Endothelial cell of umbilical vein (primary cell): Measurements from ENCODE around the gene PPM1J. TPM values are rescaled to one million over a fixed set of nuclear protein-coding genes. Genes with fewer than 3 reads are reported as not detected.

Experiments used
- BruUV-seq: library from RNA; stranded (reverse); fragments of 400-500 nt; replicated peaks from 2 replicates; lab custom pipeline; 2021; lab: Mats Ljungman, UMichigan
- CTCF ChIA-PET: fragments of 300-600, 350-600 bp; sonication (Branson Sonifier 250); formaldehyde crosslinking; loops from one replicate; lab custom pipeline; 2021; ENCODE audit warnings: antibody characterized with exemption, inconsistent platforms; lab: Charles Lee
- POLR2A ChIA-PET: fragments of 300-600, 350-600 bp; sonication (Branson Sonifier 250); formaldehyde crosslinking; loops from one replicate; lab custom pipeline; 2021; ENCODE audit warnings: antibody characterized with exemption, inconsistent platforms; lab: Charles Lee
- DNase-seq: peaks from one replicate; pipeline ENCODE4 v3.0.0-alpha.2; 2011; ENCODE audit warnings: low read depth, low spot score
- FAIRE-seq: peaks from 2 replicates; lab custom pipeline; 2011; peaks lifted over from hg19 to GRCh38; lab: Jason Lieb, UNC
- H2AFZ ChIP-seq: 2 replicates; pipeline ENCODE4 v1.6.0; 2012; ENCODE audit warnings: low read depth, low read length, control low read depth, inconsistent platforms
- H3K27ac ChIP-seq: 2 replicates; pipeline ENCODE4 v1.5.1; 2011; ENCODE audit warnings: low read depth, mild to moderate bottlenecking, control low read depth, low read length, moderate library complexity; ENCODE audit not compliant: insufficient read depth
- H3K27me3 ChIP-seq, 2 experiments: 2 replicates each; pipeline versions ENCODE4 v1.6.0 to v1.6.1; 2011; ENCODE audit warnings: low read length in 2 of 2, mixed read lengths in 1 of 2; ENCODE audit not compliant: control insufficient read depth in 2 of 2, insufficient read depth in 2 of 2
- H3K36me3 ChIP-seq, 2 experiments: 2 replicates in 1 of 2; 3 replicates in 1 of 2; pipeline ENCODE4 v1.5.1; 2011; ENCODE audit warnings: low read length in 2 of 2, mild to moderate bottlenecking in 1 of 2, moderate library complexity in 1 of 2; ENCODE audit not compliant: control insufficient read depth in 2 of 2, insufficient read depth in 2 of 2; ENCODE audit errors: extremely low read depth in 1 of 2
- H3K4me1 ChIP-seq: 3 replicates; pipeline ENCODE4 v1.5.1; 2011; ENCODE audit warnings: mild to moderate bottlenecking, low read length; ENCODE audit not compliant: control insufficient read depth, insufficient read depth; ENCODE audit errors: extremely low read depth
- H3K4me2 ChIP-seq: 2 replicates; pipeline ENCODE4 v1.6.1; 2011; ENCODE audit warnings: low read length, control low read depth, mixed read lengths; ENCODE audit not compliant: insufficient read depth
- H3K4me3 ChIP-seq, 3 experiments: fragments of 200-600 bp in 1 of 3; sonication (generic), shearing (Covaris generic) in 1 of 3; replicated peaks in 1 of 3; 2 replicates each; pipeline ENCODE4 v1.5.1; 2011 to 2016; ENCODE audit warnings: control low read depth in 3 of 3, low read length in 3 of 3, mild to moderate bottlenecking in 2 of 3, inconsistent platforms in 1 of 3, low read depth in 1 of 3, moderate library complexity in 1 of 3; ENCODE audit not compliant: insufficient read depth in 1 of 3
- H3K79me2 ChIP-seq: 2 replicates; pipeline ENCODE4 v1.6.0; 2012; ENCODE audit warnings: low read length, inconsistent platforms; ENCODE audit not compliant: control insufficient read depth, insufficient read depth
- H3K9ac ChIP-seq: replicated peaks from 2 replicates; pipeline ENCODE3; 2011; ENCODE audit warnings: low read length, control low read depth; ENCODE audit not compliant: insufficient read depth; ENCODE audit errors: extremely low read depth
- H3K9me1 ChIP-seq: replicated peaks from 3 replicates; pipeline ENCODE4 v1.6.0; 2011; ENCODE audit warnings: mild to moderate bottlenecking, low read length; ENCODE audit not compliant: control insufficient read depth, insufficient read depth; ENCODE audit errors: extremely low read depth
- H3K9me3 ChIP-seq: replicated peaks from 2 replicates; pipeline ENCODE4 v1.5.1; 2012; ENCODE audit warnings: low read length, inconsistent platforms; ENCODE audit not compliant: control insufficient read depth, insufficient read depth
- H4K20me1 ChIP-seq: replicated peaks from 2 replicates; pipeline ENCODE3; 2011; ENCODE audit warnings: mild to moderate bottlenecking, low read length; ENCODE audit not compliant: control insufficient read depth, insufficient read depth; ENCODE audit errors: extremely low read depth
- EZH2 ChIP-seq: IDR thresholded peaks from 2 replicates; pipeline ENCODE4 v1.6.1; 2012; ENCODE audit warnings: borderline replicate concordance, low read depth, mild to moderate bottlenecking, moderate library complexity, low read length, inconsistent platforms; ENCODE audit not compliant: severe bottlenecking
- FOS ChIP-seq: IDR thresholded peaks from 2 replicates; pipeline ENCODE4 v1.6.1; 2011; ENCODE audit warnings: mild to moderate bottlenecking, low read length, moderate library complexity, borderline replicate concordance; ENCODE audit not compliant: insufficient read depth
- GATA2 ChIP-seq: IDR thresholded peaks from 2 replicates; pipeline ENCODE4 v1.7.0; 2011; ENCODE audit warnings: low read depth, mild to moderate bottlenecking, moderate library complexity, mixed read lengths, low read length; ENCODE audit not compliant: insufficient read length, insufficient read depth
- JUN ChIP-seq: IDR thresholded peaks from 2 replicates; pipeline ENCODE4 v1.6.1; 2011; ENCODE audit warnings: borderline replicate concordance, low read depth; ENCODE audit not compliant: insufficient read length, insufficient read depth
- MYC ChIP-seq: IDR thresholded peaks from one replicate; pipeline ENCODE4 v1.6.1; 2011; ENCODE audit warnings: mild to moderate bottlenecking, low read depth, low read length
- POLR2A ChIP-seq: IDR thresholded peaks from 2 replicates; pipeline ENCODE4 v1.6.1; 2012; ENCODE audit warnings: low read depth, mild to moderate bottlenecking, control low read depth, low read length
- dilution Hi-C: fragments of 300-500 bp; cut with MboI; formaldehyde crosslinking; loops from one replicate; pipeline ENCODE4 v1.15.0; 2019; ENCODE audit warnings: low sequenced_read_pairs; ENCODE audit not compliant: extremely low pct_ligation_motif_present
- intact Hi-C: fragments of 100-400 bp; cut with micrococcal nuclease; formaldehyde crosslinking; loops from one replicate; pipeline ENCODE4 v1.10.0; 2022
- polyA plus RNA-seq, 4 experiments: library from polyadenylated mRNA; depleted of rRNA in 3 of 4; stranded (reverse) in 3 of 4; unstranded in 1 of 4; fragments of >200 nt; gene quantifications; 2 replicates each; pipeline versions ENCODE4 v1.2.1 to v1.2.3, GENCODE V29; 2011 to 2012; ENCODE audit warnings: missing spikeins in 1 of 4
- total RNA-seq: library from RNA; stranded (reverse); gene quantifications from 2 replicates; pipeline ENCODE4 v1.2.3, GENCODE V29; 2021
- TF ChIP-seq, protein P1 (sequence below), 2 donors: IDR thresholded peaks; 1 replicate in 1 of 2; 2 replicates in 1 of 2; pipeline ENCODE4 v1.5.1; 2011; ENCODE audit warnings: low read length in 2 of 2, mild to moderate bottlenecking in 2 of 2, moderate library complexity in 2 of 2, control low read depth in 1 of 2, inconsistent platforms in 1 of 2, low read depth in 1 of 2; ENCODE audit not compliant: insufficient read depth in 1 of 2; ENCODE audit errors: extremely low read depth in 1 of 2

The PPM1J gene
- total and polyA plus RNA-seq, 2 donors (not counting 3 experiments of a cell fraction or from before 2014, with no cell fraction given), result 1.7 to 3.1 TPM

DNA sequence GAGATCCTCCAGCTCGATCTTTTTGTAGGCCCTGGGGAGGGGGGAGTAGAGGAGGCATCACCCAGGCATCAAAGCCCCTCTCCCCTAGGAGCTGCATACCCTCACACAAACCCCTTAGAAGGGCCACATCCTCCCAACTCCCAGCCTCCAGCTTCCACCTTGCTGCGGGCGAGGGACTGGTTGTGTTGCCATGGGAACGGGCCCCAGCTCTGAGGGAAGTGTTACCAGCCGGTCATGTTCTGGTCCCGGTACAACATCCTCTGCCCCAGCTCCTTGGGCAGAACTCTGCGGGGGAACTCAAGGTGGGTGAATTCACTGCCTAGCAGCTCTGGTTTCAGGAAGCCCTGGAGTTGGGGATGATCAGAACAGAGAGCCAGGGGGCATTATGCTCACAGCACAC lies 4.1 kb downstream of the PPM1J start:
- Histone ChIP-seq H3K9me3 (no peaks in the 10 kb centered on the region), H3K27ac (no peak overlapping the region), H3K79me2 (peaks cover 9% of the 10 kb centered on the region), H3K4me1 (peaks cover 14% of the 10 kb centered on the region), H3K4me2 (no peak overlapping the region), H3K27me3 (no peaks in the 10 kb centered on the region), H3K9ac (no peak overlapping the region), H4K20me1 (no peaks in the 10 kb centered on the region), H2AFZ (no peak overlapping the region), H3K36me3 (no peaks in the 10 kb centered on the region), H3K9me1 (no peaks in the 10 kb centered on the region), H3K4me3 (no peak overlapping the region)
- ChIA-PET POLR2A (no interaction called here), CTCF (interaction anchor here (0.6 to 1.0 kb wide), 3 partner anchors 11 to 362 kb away, joined by 3 read pairs; partner anchors contain the start of gene LRIG2)
- no peak for DNase-seq
- dilution Hi-C loops, result no loop called here
- intact Hi-C loops, result loop anchor here (5.0 to 10.0 kb wide), 2 partner anchors 414 to 1194 kb away; partner anchors contain the start of genes AP4B1 and DCLRE1B
- BruUV-seq, result no TSS peak
- TF ChIP-seq POLR2A (no peak), FOS (no peak)
- no peak for FAIRE-seq

DNA sequence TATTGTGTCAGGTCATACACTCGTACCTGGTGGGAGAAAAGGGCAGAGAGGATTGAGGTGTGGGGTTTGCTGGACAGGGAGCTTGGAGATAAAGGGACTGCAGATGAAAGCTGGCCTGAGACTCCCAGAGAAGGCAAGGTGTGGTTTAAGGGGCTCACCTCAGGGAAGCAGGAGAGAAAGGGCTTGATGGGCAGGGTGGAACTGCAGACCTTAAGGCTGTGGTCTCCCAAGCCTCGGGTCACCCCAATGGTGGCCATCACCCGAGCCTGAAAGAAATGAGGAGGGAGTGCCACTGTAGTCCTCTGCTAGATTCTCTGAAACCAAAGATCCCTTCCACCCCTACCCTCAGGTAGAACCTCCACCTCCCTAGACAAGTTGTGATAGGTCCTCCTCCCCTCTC lies 4.5 kb downstream of the PPM1J start:
- CTCF ChIA-PET, result interaction anchor here (0.6 to 1.0 kb wide), 3 partner anchors 10 to 363 kb away, joined by 3 read pairs; partner anchors contain the start of gene LRIG2
- peaks cover 14% of the 10 kb centered on the region for H3K4me1 ChIP-seq
- BruUV-seq, result no TSS peak
- no peaks in the 10 kb centered on the region for H3K27me3 ChIP-seq
- H3K36me3 ChIP-seq, result no peaks in the 10 kb centered on the region
- H3K9me1 ChIP-seq, result no peaks in the 10 kb centered on the region
- TF ChIP-seq MYC (no peak), POLR2A (no peak), FOS (no peak), EZH2 (no peak), JUN (no peak), GATA2 (no peak)
- TF ChIP-seq, protein P1, sequence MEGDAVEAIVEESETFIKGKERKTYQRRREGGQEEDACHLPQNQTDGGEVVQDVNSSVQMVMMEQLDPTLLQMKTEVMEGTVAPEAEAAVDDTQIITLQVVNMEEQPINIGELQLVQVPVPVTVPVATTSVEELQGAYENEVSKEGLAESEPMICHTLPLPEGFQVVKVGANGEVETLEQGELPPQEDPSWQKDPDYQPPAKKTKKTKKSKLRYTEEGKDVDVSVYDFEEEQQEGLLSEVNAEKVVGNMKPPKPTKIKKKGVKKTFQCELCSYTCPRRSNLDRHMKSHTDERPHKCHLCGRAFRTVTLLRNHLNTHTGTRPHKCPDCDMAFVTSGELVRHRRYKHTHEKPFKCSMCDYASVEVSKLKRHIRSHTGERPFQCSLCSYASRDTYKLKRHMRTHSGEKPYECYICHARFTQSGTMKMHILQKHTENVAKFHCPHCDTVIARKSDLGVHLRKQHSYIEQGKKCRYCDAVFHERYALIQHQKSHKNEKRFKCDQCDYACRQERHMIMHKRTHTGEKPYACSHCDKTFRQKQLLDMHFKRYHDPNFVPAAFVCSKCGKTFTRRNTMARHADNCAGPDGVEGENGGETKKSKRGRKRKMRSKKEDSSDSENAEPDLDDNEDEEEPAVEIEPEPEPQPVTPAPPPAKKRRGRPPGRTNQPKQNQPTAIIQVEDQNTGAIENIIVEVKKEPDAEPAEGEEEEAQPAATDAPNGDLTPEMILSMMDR (IDR thresholded peaks at IDR 0.05; ENCODE audit: extremely low read depth in 1 of 2, insufficient read depth in 1 of 2, low read depth in 1 of 2, low read length in 2 of 2), result no peak
- no peak for DNase-seq
- peaks cover 13% of the 10 kb centered on the region for H3K79me2 ChIP-seq
- no peak overlapping the region for H2AFZ ChIP-seq
- H3K9ac ChIP-seq, result no peak overlapping the region
- no peak overlapping the region for H3K27ac ChIP-seq
- H3K9me3 ChIP-seq, result no peaks in the 10 kb centered on the region
- H3K4me2 ChIP-seq, result no peak overlapping the region
- POLR2A ChIA-PET, result no interaction called here
- H3K4me3 ChIP-seq, result no peak overlapping the region
- intact Hi-C loops (loop anchor here (5.0 to 10.0 kb wide), 2 partner anchors 413 to 1194 kb away; partner anchors contain the start of genes AP4B1 and DCLRE1B), dilution Hi-C loops (no loop called here)
- FAIRE-seq, result no peak
- no peaks in the 10 kb centered on the region for H4K20me1 ChIP-seq
